Natural killer cell (primary cell): Measurements from ENCODE around the gene IL5. TPM values are rescaled to one million over a fixed set of nuclear protein-coding genes. Genes with fewer than 3 reads are reported as not detected.
A peak's percentile ranks its signal among the peaks of the same experiment; 100 is the strongest.
"Not testable (repeated sequence)": the region's sequence is repeated elsewhere in the genome, so short reads cannot be mapped to it uniquely, and the experiment has no call there.

Experiments used
- ATAC-seq, 3 donors: fragments of 150-1000 bp in 2 of 3; fragments of 200-7000 bp in 1 of 3; cut with Tn5 transposase; 1 replicate in 1 of 3; 2 replicates in 2 of 3; pipeline ENCODE4 v1.10.0; 2021; ENCODE audit warnings: mild to moderate bottlenecking in 2 of 3, moderate library complexity in 2 of 3
- DNase-seq, 2 donors: peaks; one replicate each; pipeline versions ENCODE4 v3.0.0 to v3.0.0-alpha.2; 2013 to 2021; ENCODE audit warnings: mixed read lengths in 1 of 2
- H3K27ac ChIP-seq: one replicate; pipeline ENCODE4 v1.5.1; 2013; ENCODE audit warnings: mild to moderate bottlenecking, low read length
- H3K27me3 ChIP-seq: one replicate; pipeline ENCODE4 v1.6.1; 2013; ENCODE audit warnings: low read length; ENCODE audit not compliant: control insufficient read depth, insufficient read depth
- H3K36me3 ChIP-seq: one replicate; pipeline ENCODE4 v1.6.1; 2013; ENCODE audit warnings: low read length; ENCODE audit not compliant: control insufficient read depth, insufficient read depth
- H3K4me1 ChIP-seq: one replicate; pipeline ENCODE4 v1.6.1; 2013; ENCODE audit warnings: low read length; ENCODE audit not compliant: control insufficient read depth, insufficient read depth
- H3K4me3 ChIP-seq: one replicate; pipeline ENCODE4 v1.5.1; 2013; ENCODE audit warnings: low read length
- H3K9me3 ChIP-seq: one replicate; pipeline ENCODE4 v1.6.1; 2013; ENCODE audit warnings: low read length; ENCODE audit not compliant: control insufficient read depth, insufficient read depth
- H3K27ac Mint-ChIP-seq, 2 donors: one replicate each; pipeline ENCODE4 v1.8.0; 2022; ENCODE audit warnings: mild to moderate bottlenecking in 2 of 2, mixed read lengths in 2 of 2, moderate library complexity in 1 of 2
- H3K27me3 Mint-ChIP-seq, 2 donors: one replicate each; pipeline ENCODE4 v1.8.0; 2022; ENCODE audit warnings: low read depth in 2 of 2, mixed read lengths in 2 of 2
- H3K36me3 Mint-ChIP-seq: one replicate; pipeline ENCODE4 v1.8.0; 2022; ENCODE audit warnings: mixed read lengths
- H3K4me1 Mint-ChIP-seq, 2 donors: one replicate each; pipeline ENCODE4 v1.8.0; 2022; ENCODE audit warnings: mixed read lengths in 2 of 2
- H3K4me3 Mint-ChIP-seq: one replicate; pipeline ENCODE4 v1.8.0; 2022; ENCODE audit warnings: mild to moderate bottlenecking, moderate library complexity, mixed read lengths
- H3K9me3 Mint-ChIP-seq, 2 donors: one replicate each; pipeline ENCODE4 v1.8.0; 2022; ENCODE audit warnings: mixed read lengths in 2 of 2
- CTCF ChIP-seq: fragments of 200-600 bp; IDR thresholded peaks from one replicate; pipeline ENCODE4 v1.8.0; 2022; ENCODE audit warnings: antibody characterized with exemption
- WGBS: methylation state at CpG from one replicate; pipeline ENCODE4 v1.1.7; 2013; ENCODE audit warnings: missing lambda C conversion rate; ENCODE audit not compliant: insufficient coverage; 5-methylcytosine and 5-hydroxymethylcytosine counted together
- intact Hi-C: fragments of 100-400 bp; cut with micrococcal nuclease; formaldehyde crosslinking; loops from one replicate; pipeline ENCODE4 v1.14.2; 2022
- total RNA-seq, 4 donors: library from RNA; stranded (reverse); fragments of 120-200 nt in 1 of 4; gene quantifications; one replicate each; pipeline versions ENCODE4 v1.2.3 to v1.2.4, GENCODE V29; 2013 to 2022

IL5 gene
- total RNA-seq, 3 donors from 2014 or later (not counting 1 experiment from before 2014, with no cell fraction given) = not detected

DNA sequence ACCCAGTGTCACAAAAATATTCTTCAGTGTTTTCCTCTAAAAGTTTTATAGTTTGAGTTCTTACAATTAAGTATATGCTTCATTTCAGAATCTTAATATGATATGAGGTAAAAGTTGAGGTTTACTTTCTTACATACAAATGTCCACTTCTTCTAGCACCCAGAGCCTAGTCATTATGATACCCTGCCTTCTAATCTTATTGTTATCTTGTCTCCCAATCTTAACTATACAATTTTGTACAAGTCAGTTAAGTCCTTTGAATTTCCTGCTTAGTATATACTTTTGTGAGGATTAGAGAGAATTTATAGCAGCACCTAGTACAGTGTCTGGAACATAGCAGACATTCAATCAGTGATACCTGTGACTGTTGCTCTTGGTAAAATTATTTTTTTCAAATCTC is 42.7 kb upstream of the IL5 start:
- H3K27ac ChIP-seq = no peak overlapping the region
- intact Hi-C loops = no loop called here
- DNase-seq (no peak), ATAC-seq (no peak)
- no peaks in the 10 kb centered on the region for H3K9me3 ChIP-seq
- H3K4me3 ChIP-seq = no peak overlapping the region
- Mint-ChIP-seq H3K36me3 (peaks cover 28% of the 10 kb centered on the region), H3K27ac (no peak overlapping the region), H3K4me3 (no peak overlapping the region), H3K9me3 (no peaks in the 10 kb centered on the region), H3K4me1 (no peaks in the 10 kb centered on the region), H3K27me3 (no peaks in the 10 kb centered on the region)
- no peaks in the 10 kb centered on the region for H3K27me3 ChIP-seq
- peaks cover 50% of the 10 kb centered on the region for H3K36me3 ChIP-seq
- no peaks in the 10 kb centered on the region for H3K4me1 ChIP-seq
- no peak for TF ChIP-seq CTCF

DNA sequence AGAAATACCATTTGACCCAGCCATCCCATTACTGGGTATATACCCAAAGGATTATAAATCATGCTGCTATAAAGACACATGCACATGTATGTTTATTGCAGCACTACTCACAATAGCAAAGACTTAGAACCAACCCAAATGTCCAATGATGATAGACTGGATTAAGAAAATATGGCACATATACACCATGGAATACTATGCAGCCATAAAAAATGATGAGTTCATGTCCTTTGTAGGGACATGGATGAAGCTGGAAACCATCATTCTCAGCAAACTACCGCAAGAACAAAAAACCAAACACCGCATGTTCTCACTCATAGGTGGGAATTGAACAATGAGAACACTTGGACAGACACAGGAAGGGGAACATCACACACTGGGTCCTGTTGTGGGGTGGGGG is 41.2 kb upstream of the IL5 start:
- H3K4me1 Mint-ChIP-seq, H3K4me3 ChIP-seq, H3K27me3 Mint-ChIP-seq, H3K4me1 ChIP-seq, H3K27ac Mint-ChIP-seq, H3K27ac ChIP-seq, H3K4me3 Mint-ChIP-seq, H3K9me3 Mint-ChIP-seq, intact Hi-C loops, H3K27me3 ChIP-seq, ATAC-seq, DNase-seq, H3K9me3 ChIP-seq: not testable (repeated sequence)
- WGBS = no CpG with 5 or more reads among the region's 2 CpGs
- H3K36me3 ChIP-seq = peaks cover 54% of the 10 kb centered on the region
- peaks cover 23% of the 10 kb centered on the region for H3K36me3 Mint-ChIP-seq

DNA sequence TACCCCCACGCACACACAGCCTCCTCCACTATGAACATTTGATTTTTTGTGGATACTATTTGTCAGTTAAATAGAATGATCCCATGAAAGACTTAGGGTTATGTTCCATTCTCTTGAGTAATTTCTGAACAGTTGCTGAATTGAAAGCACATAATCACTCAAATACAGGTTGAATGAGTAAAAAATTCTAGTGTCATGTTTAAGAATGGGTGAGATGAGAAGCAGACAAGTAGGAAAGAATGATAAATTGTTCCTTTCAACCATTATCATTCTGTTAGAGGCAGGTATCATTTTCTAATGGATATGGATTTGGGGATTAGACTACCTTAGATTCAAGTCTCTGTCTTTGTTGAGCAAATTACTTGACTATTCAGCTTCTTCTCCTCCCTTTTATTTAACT is 32.8 kb upstream of the IL5 start:
- WGBS = no CpG with 5 or more reads among the region's 1 CpG
- intact Hi-C loops = no loop called here
- peak overlapping the region in 1 of 2 donors; percentile 18 for H3K27ac Mint-ChIP-seq

DNA sequence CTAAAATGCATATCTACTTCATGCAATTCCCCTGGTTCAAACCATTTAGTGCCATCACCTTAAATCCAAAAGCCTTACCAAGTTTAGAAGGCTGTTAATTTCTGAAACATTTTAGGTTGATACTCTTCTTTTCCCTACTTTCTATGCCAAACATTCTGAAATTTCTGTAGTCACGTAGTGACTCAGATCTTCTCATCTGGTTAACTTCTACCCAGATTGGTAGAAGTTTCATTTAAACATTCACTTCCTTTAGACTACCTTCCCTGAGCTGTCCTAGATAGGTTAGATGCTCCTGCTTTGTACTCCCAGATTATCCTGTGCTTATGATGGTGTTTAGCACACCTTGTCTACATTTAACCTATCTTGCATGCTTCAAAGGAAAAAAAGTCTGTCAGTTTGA is 23.3 kb upstream of the IL5 start:
- Histone ChIP-seq H3K9me3 (peaks cover 13% of the 10 kb centered on the region), H3K27ac (no peak overlapping the region), H3K4me3 (no peak overlapping the region), H3K4me1 (no peaks in the 10 kb centered on the region), H3K27me3 (no peaks in the 10 kb centered on the region), H3K36me3 (peaks cover 45% of the 10 kb centered on the region)
- 83% methylated on average over 1 of the region's 1 CpG for WGBS
- intact Hi-C loops = no loop called here
- H3K36me3 Mint-ChIP-seq = peaks cover 5% of the 10 kb centered on the region
- no peaks in the 10 kb centered on the region for H3K9me3 Mint-ChIP-seq
- no peaks in the 10 kb centered on the region for H3K27me3 Mint-ChIP-seq
- ATAC-seq = no peak
- H3K4me3 Mint-ChIP-seq = no peak overlapping the region
- no peak for TF ChIP-seq CTCF
- H3K27ac Mint-ChIP-seq = no peak overlapping the region
- H3K4me1 Mint-ChIP-seq = peaks cover 12 to 30% of the 10 kb centered on the region in 2 donors
- DNase-seq = no peak

More for the DNA sequence above, 32.8 kb upstream of the IL5 start:
- Mint-ChIP-seq H3K9me3 (no peaks in the 10 kb centered on the region), H3K4me3 (no peak overlapping the region), H3K36me3 (peaks cover 14% of the 10 kb centered on the region), H3K4me1 (peaks cover 0 to 5% of the 10 kb centered on the region in 2 donors), H3K27me3 (no peaks in the 10 kb centered on the region)
- TF ChIP-seq CTCF = no peak
- peaks cover 35% of the 10 kb centered on the region for H3K36me3 ChIP-seq
- no peak for DNase-seq
- no peak overlapping the region for H3K4me3 ChIP-seq
- no peaks in the 10 kb centered on the region for H3K4me1 ChIP-seq
- no peak overlapping the region for H3K27ac ChIP-seq
- H3K9me3 ChIP-seq = no peaks in the 10 kb centered on the region
- ATAC-seq = no peak
- H3K27me3 ChIP-seq = no peaks in the 10 kb centered on the region

GRCh38 chr5:132564555-132564954 is 21.2 kb upstream of the IL5 start:
- intact Hi-C loops, H3K27me3 ChIP-seq, H3K27ac ChIP-seq, DNase-seq, H3K9me3 Mint-ChIP-seq, H3K27ac Mint-ChIP-seq, H3K4me1 ChIP-seq, H3K4me3 ChIP-seq, H3K36me3 Mint-ChIP-seq, H3K4me3 Mint-ChIP-seq, ATAC-seq, H3K27me3 Mint-ChIP-seq: not testable (repeated sequence)
- H3K4me1 Mint-ChIP-seq = peaks cover 2 to 20% of the 10 kb centered on the region in 2 donors
- Histone ChIP-seq H3K9me3 (peaks cover 13% of the 10 kb centered on the region), H3K36me3 (peaks cover 50% of the 10 kb centered on the region)
- WGBS = 100% methylated on average over 2 of the region's 2 CpGs
